IMR-90 (cell line): ENCODE measurements around the gene CDH13. TPM values are rescaled to one million over a fixed set of nuclear protein-coding genes. Genes with fewer than 3 reads are reported as not detected.

Experiments
- ATAC-seq: fragments of 200-7000 bp; cut with Tn5 transposase; 2 replicates; pipeline ENCODE4 v1.9.1; 2020; ENCODE audit warnings: low read depth, mild to moderate bottlenecking, moderate library complexity
- BruUV-seq: library from RNA; stranded (reverse); fragments of 400-500 nt; replicated peaks from 2 replicates; lab custom pipeline; 2021; lab: Mats Ljungman, UMichigan
- CTCF ChIA-PET: fragments of 300-600 bp; formaldehyde crosslinking; extraction: SDS; loops from one replicate; lab custom pipeline; 2021; ENCODE audit warnings: antibody characterized with exemption; lab: Yijun Ruan, JAX
- POLR2A ChIA-PET: fragments of 300-600 bp; sonication (Branson Sonifier 250); formaldehyde crosslinking; loops from one replicate; lab custom pipeline; 2022; ENCODE audit warnings: antibody characterized with exemption; ENCODE audit not compliant: unreplicated experiment; lab: Charles Lee
- DNase-seq: peaks from one replicate; pipeline ENCODE4 v3.0.0; 2013
- H2AFZ ChIP-seq: replicated peaks from 2 replicates; pipeline ENCODE3; 2013; ENCODE audit warnings: low read length, mild to moderate bottlenecking; ENCODE audit not compliant: poor library complexity
- H2AK5ac ChIP-seq: 2 replicates; pipeline ENCODE4 v1.6.1; 2013; ENCODE audit warnings: low read depth, low read length, inconsistent platforms
- H2AK9ac ChIP-seq: replicated peaks from 2 replicates; pipeline ENCODE3; 2013; ENCODE audit warnings: mild to moderate bottlenecking, low read depth, low read length, moderate library complexity; ENCODE audit not compliant: poor library complexity
- H2BK120ac ChIP-seq: 2 replicates; pipeline ENCODE4 v1.6.1; 2013; ENCODE audit warnings: low read depth, low read length, inconsistent platforms
- H2BK15ac ChIP-seq: 3 replicates; pipeline ENCODE4 v1.6.1; 2013; ENCODE audit warnings: low read depth, low read length, inconsistent platforms
- H2BK20ac ChIP-seq: 2 replicates; pipeline ENCODE4 v1.6.1; 2013; ENCODE audit warnings: low read depth, mild to moderate bottlenecking, inconsistent platforms, low read length, moderate library complexity
- H2BK5ac ChIP-seq: 2 replicates; pipeline ENCODE4 v1.6.1; 2013; ENCODE audit warnings: mild to moderate bottlenecking, low read depth, low read length, inconsistent platforms; ENCODE audit not compliant: poor library complexity, severe bottlenecking
- H3K14ac ChIP-seq: replicated peaks from 2 replicates; pipeline ENCODE4 v1.6.1; 2013; ENCODE audit warnings: low read depth, low read length, inconsistent platforms
- H3K18ac ChIP-seq: 2 replicates; pipeline ENCODE4 v1.6.1; 2013; ENCODE audit warnings: low read depth, low read length, control low read depth
- H3K23ac ChIP-seq: 2 replicates; pipeline ENCODE4 v1.6.1; 2013; ENCODE audit warnings: low read depth, low read length, inconsistent platforms
- H3K27ac ChIP-seq: 2 replicates; pipeline ENCODE4 v1.5.1; 2013; ENCODE audit warnings: mild to moderate bottlenecking, control low read depth, low read length; ENCODE audit not compliant: insufficient read depth
- H3K27me3 ChIP-seq: 2 replicates; pipeline ENCODE4 v1.6.1; 2013; ENCODE audit warnings: low read length; ENCODE audit not compliant: control insufficient read depth, insufficient read depth
- H3K36me3 ChIP-seq: 2 replicates; pipeline ENCODE4 v1.6.1; 2013; ENCODE audit warnings: low read length, mixed read lengths; ENCODE audit not compliant: control insufficient read depth, insufficient read depth
- H3K4ac ChIP-seq: 2 replicates; pipeline ENCODE4 v1.6.1; 2013; ENCODE audit warnings: low read depth, low read length, inconsistent platforms
- H3K4me1 ChIP-seq: 2 replicates; pipeline ENCODE4 v1.6.1; 2013; ENCODE audit warnings: low read length, mixed read lengths; ENCODE audit not compliant: control insufficient read depth, insufficient read depth
- H3K4me2 ChIP-seq: 2 replicates; pipeline ENCODE4 v1.6.1; 2013; ENCODE audit warnings: low read depth, mild to moderate bottlenecking, control low read depth, low read length, moderate library complexity
- H3K4me3 ChIP-seq: 2 replicates; pipeline ENCODE4 v1.5.1; 2013; ENCODE audit warnings: low read depth, mild to moderate bottlenecking, control low read depth, low read length, moderate library complexity; ENCODE audit not compliant: insufficient read depth
- H3K56ac ChIP-seq: 2 replicates; pipeline ENCODE4 v1.6.1; 2013; ENCODE audit warnings: low read length, inconsistent platforms; ENCODE audit not compliant: insufficient read depth; ENCODE audit errors: extremely low read depth
- H3K79me1 ChIP-seq, 2 experiments: 2 replicates each; pipeline ENCODE4 v1.6.1; 2013; ENCODE audit warnings: low read length in 2 of 2, inconsistent platforms in 1 of 2, low read depth in 1 of 2
- H3K9ac ChIP-seq: 2 replicates; pipeline ENCODE4 v1.6.1; 2013; ENCODE audit warnings: low read depth, low read length, control low read depth
- H3K9me1 ChIP-seq: 2 replicates; pipeline ENCODE4 v1.6.1; 2013; ENCODE audit warnings: low read length, inconsistent platforms; ENCODE audit not compliant: insufficient read depth
- H3K9me3 ChIP-seq: 2 replicates; pipeline ENCODE4 v1.6.1; 2013; ENCODE audit warnings: low read length; ENCODE audit not compliant: control insufficient read depth, insufficient read depth
- H4K20me1 ChIP-seq: 2 replicates; pipeline ENCODE4 v1.6.1; 2013; ENCODE audit warnings: low read length, inconsistent platforms; ENCODE audit not compliant: insufficient read depth
- H4K5ac ChIP-seq: 2 replicates; pipeline ENCODE4 v1.6.1; 2013; ENCODE audit warnings: mild to moderate bottlenecking, low read depth, low read length, control low read depth
- H4K8ac ChIP-seq, 2 experiments: 2 replicates each; pipeline ENCODE4 v1.6.1; 2013; ENCODE audit warnings: low read depth in 2 of 2, low read length in 2 of 2, control low read depth in 1 of 2, inconsistent platforms in 1 of 2
- H4K91ac ChIP-seq: 2 replicates; pipeline ENCODE4 v1.6.1; 2013; ENCODE audit warnings: low read depth, low read length, inconsistent platforms; ENCODE audit not compliant: insufficient read depth
- BHLHE40 ChIP-seq: fragments of 150-350 bp; IDR thresholded peaks from 2 replicates; pipeline ENCODE4 v1.6.1; 2016; ENCODE audit warnings: mild to moderate bottlenecking, low read depth, low read length
- CEBPB ChIP-seq: IDR thresholded peaks from 2 replicates; pipeline ENCODE4 v1.6.1; 2012; ENCODE audit warnings: low read depth, low read length, improper control_type of control experiment
- CHD1 ChIP-seq: IDR thresholded peaks from 2 replicates; pipeline ENCODE4 v1.6.1; 2012; ENCODE audit warnings: low read depth, low read length, improper control_type of control experiment
- CTCF ChIP-seq: conservative IDR thresholded peaks from 2 replicates; pipeline ENCODE4 v1.5.1; 2012; ENCODE audit warnings: mild to moderate bottlenecking, low read depth, low read length, improper control_type of control experiment
- ELK1 ChIP-seq: fragments of 150-350 bp; IDR thresholded peaks from 2 replicates; pipeline ENCODE4 v1.6.1; 2016; ENCODE audit warnings: low read depth, mild to moderate bottlenecking, low read length, moderate library complexity, borderline replicate concordance
- FOS ChIP-seq: fragments of 150-350 bp; IDR thresholded peaks from 2 replicates; pipeline ENCODE4 v1.6.1; 2016; ENCODE audit warnings: low read depth, low read length
- MAFK ChIP-seq: IDR thresholded peaks from 2 replicates; pipeline ENCODE4 v1.6.1; 2012; ENCODE audit warnings: low read depth, low read length, improper control_type of control experiment
- MAZ ChIP-seq: IDR thresholded peaks from 2 replicates; pipeline ENCODE4 v1.6.1; 2012; ENCODE audit warnings: low read depth, mild to moderate bottlenecking, low read length, improper control_type of control experiment, moderate library complexity, borderline replicate concordance
- MXI1 ChIP-seq: IDR thresholded peaks from 2 replicates; pipeline ENCODE4 v1.6.1; 2012; ENCODE audit warnings: low read depth, mild to moderate bottlenecking, low read length, moderate library complexity, borderline replicate concordance
- NFE2L2 ChIP-seq: fragments of 150-350 bp; IDR thresholded peaks from 2 replicates; pipeline ENCODE4 v1.6.1; 2016; ENCODE audit warnings: low read depth, mild to moderate bottlenecking, low read length
- POLR2A ChIP-seq: IDR thresholded peaks from 2 replicates; pipeline ENCODE4 v1.6.1; 2012; ENCODE audit warnings: mild to moderate bottlenecking, low read depth, low read length
- RAD21 ChIP-seq: IDR thresholded peaks from 2 replicates; pipeline ENCODE4 v1.6.1; 2012; ENCODE audit warnings: low read length, improper control_type of control experiment
- RCOR1 ChIP-seq: IDR thresholded peaks from 2 replicates; pipeline ENCODE4 v1.6.1; 2012; ENCODE audit warnings: mild to moderate bottlenecking, low read length, improper control_type of control experiment; ENCODE audit not compliant: insufficient replicate concordance
- RFX5 ChIP-seq: IDR thresholded peaks from 2 replicates; pipeline ENCODE4 v1.8.0; 2012; ENCODE audit warnings: low read depth, mild to moderate bottlenecking, low read length, moderate library complexity
- SMC3 ChIP-seq: fragments of 150-350 bp; IDR thresholded peaks from 2 replicates; pipeline ENCODE4 v1.6.1; 2016; ENCODE audit warnings: low read depth, mild to moderate bottlenecking, antibody characterized with exemption, low read length, moderate library complexity
- USF2 ChIP-seq: fragments of 150-350 bp; IDR thresholded peaks from 2 replicates; pipeline ENCODE4 v1.6.1; 2017; ENCODE audit warnings: mild to moderate bottlenecking, antibody characterized with exemption, low read length, low read depth
- WGBS, 2 experiments: methylation state at CpG; one replicate each; pipeline versions ENCODE4 v1.1.5 to v1.1.7; 2013; ENCODE audit warnings: missing lambda C conversion rate in 2 of 2; ENCODE audit not compliant: insufficient read length in 1 of 2; ENCODE audit errors: extremely low coverage in 2 of 2; 5-methylcytosine and 5-hydroxymethylcytosine counted together
- dilution Hi-C: fragments of 300-500 bp; cut with HindIII; formaldehyde crosslinking; loops from one replicate; pipeline ENCODE4 v1.14.3; 2018; ENCODE audit warnings: low sequenced_read_pairs; ENCODE audit not compliant: unreplicated experiment
- in situ Hi-C: fragments of 300-500 bp; cut with MboI; formaldehyde crosslinking; loops from 3 replicates; pipeline ENCODE4 v1.14.3; 2019; ENCODE audit warnings: low sequenced_read_pairs, inconsistent platforms, mixed read lengths
- intact Hi-C: fragments of 100-400 bp; cut with micrococcal nuclease; formaldehyde crosslinking; loops from 2 replicates; pipeline ENCODE4 v1.10.0; 2022
- polyA plus RNA-seq, 3 experiments: library from polyadenylated mRNA; depleted of rRNA; stranded (reverse); fragments of >200 nt; gene quantifications; 2 replicates each; pipeline ENCODE4 v1.2.3, GENCODE V29; 2012; ENCODE audit warnings: low replicate concordance in 1 of 3
- total RNA-seq: library from RNA; depleted of rRNA; stranded (reverse); fragments of >200 nt; gene quantifications from 2 replicates; pipeline ENCODE4 v1.2.3, GENCODE V29; 2012

Gene CDH13
- total and polyA plus RNA-seq, 2 of the 4 experiments (the other 2 are of a cell fraction): 61.6 to 74.7 TPM

GRCh38 chr16:83404261-83404660 lies 777.5 kb downstream of the CDH13 start:
- no peak for TF ChIP-seq USF2
- no peak for TF ChIP-seq CTCF
- TF ChIP-seq FOS: no peak
- TF ChIP-seq CHD1: no peak
- TF ChIP-seq BHLHE40: no peak
- TF ChIP-seq CEBPB: no peak
- TF ChIP-seq RCOR1: no peak
- no peak for TF ChIP-seq SMC3
- no peak for TF ChIP-seq MXI1
- no peak for TF ChIP-seq RAD21
- no peak for TF ChIP-seq RFX5
- TF ChIP-seq POLR2A: no peak
- no peak for TF ChIP-seq MAFK
- no peak for TF ChIP-seq NFE2L2
- TF ChIP-seq MAZ: no peak
- TF ChIP-seq ELK1: no peak
- no CpG with 5 or more reads among the region's 3 CpGs for WGBS, 2 experiments
- Histone ChIP-seq H2AK5ac (no peak overlapping the region), H2BK20ac (peak overlapping the region; percentile 33; the same call in 1 of the 2 replicates), H4K5ac (no peak overlapping the region), H3K56ac (no peak overlapping the region), H3K9me1 (peaks cover 5% of the 10 kb centered on the region; the same call in 1 of the 2 replicates), H2AFZ (no peak overlapping the region), H3K4me2 (peak overlapping the region; percentile 56; the same call in 1 of the 2 replicates), H4K20me1 (no peaks in the 10 kb centered on the region), H3K23ac (no peak overlapping the region), H3K14ac (peak overlapping the region; percentile 66; the same call in 1 of the 2 replicates), H3K4me1 (peaks cover 2% of the 10 kb centered on the region; the same call in 1 of the 2 replicates), H2BK5ac (peak overlapping the region; percentile 1), H3K4ac (no peak overlapping the region), H3K4me3 (no peak overlapping the region), H2BK120ac (peak overlapping the region; percentile 34; the same call in 1 of the 2 replicates), H4K91ac (no peak overlapping the region), H3K27ac (no peak overlapping the region), H3K36me3 (no peaks in the 10 kb centered on the region), H3K18ac (no peak overlapping the region; the same call in 1 of the 2 replicates), H2AK9ac (no peak overlapping the region), H3K9ac (no peak overlapping the region), H3K9me3 (no peaks in the 10 kb centered on the region), H4K8ac (0 out of 4 replicates have a peak overlapping the region, but pooled peaks of 1 of the 2 experiments have one; percentile 9), H2BK15ac (0 out of 3 replicates have a peak overlapping the region, but pooled peaks have one; percentile 9), H3K79me1 (no peaks in the 10 kb centered on the region), H3K27me3 (no peaks in the 10 kb centered on the region)
- in situ Hi-C loops (no loop called here), dilution Hi-C loops (no loop called here), intact Hi-C loops (no loop called here)
- POLR2A ChIA-PET: no interaction called here
- CTCF ChIA-PET: no interaction called here
- DNase-seq (no peak), ATAC-seq (no peak)
- BruUV-seq: no TSS peak
